ENCODE results near the gene TNFSF12.
A peak's percentile ranks its signal among the peaks of the same experiment; 100 is the strongest.

The TNFSF12 gene

DNA sequence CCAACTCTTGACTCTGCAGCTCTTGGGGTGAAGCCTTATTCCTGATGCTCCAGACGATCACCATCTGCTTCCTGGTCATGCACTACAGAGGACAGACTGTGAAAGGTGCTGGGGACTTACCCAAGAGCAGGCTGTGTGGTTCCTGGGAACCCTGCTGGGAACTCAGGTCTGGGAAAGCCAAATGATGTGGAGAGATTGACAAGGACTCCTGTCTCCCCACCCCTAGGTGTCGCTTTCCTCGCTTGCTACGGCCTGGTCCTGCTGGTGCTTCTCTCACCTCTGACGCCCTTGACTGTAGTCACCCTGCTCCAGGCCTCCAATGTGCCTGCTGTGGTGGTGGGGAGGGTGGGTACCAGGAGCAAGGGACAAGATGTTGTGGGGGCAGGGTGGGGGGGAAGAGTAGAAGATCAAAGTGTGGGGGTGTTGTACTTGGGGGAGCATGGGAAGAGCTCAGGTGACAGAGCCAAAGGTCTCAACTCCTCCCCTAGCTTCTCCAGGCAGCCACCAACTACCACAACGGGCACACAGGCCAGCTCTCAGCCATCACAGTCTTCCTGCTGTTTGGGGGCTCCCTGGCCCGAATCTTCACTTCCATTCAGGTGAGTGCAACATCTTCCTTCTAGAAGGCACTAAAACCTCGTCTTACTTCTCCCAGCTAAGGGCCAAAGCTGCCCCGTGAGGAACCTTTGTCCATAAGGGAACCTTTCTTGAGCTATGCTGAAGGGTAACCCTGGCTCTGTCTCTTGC, 38.0 kb downstream of the TNFSF12 start:
- TF ChIP-seq ESRRG (CRISPR knock-in tag; IDR thresholded peaks at IDR 0.05) (no peak), ZNF565 (CRISPR knock-in tag; conservative IDR thresholded peaks at IDR 0.05; ENCODE audit: low read depth) (no peak), ZFP30 (CRISPR knock-in tag; IDR thresholded peaks at IDR 0.05) (no peak), ZNF70 (CRISPR knock-in tag; IDR thresholded peaks at IDR 0.05) (no peak), RARB (CRISPR knock-in tag; IDR thresholded peaks at IDR 0.05) (no peak), CSDC2 (CRISPR knock-in tag; IDR thresholded peaks at IDR 0.05) (no peak), TOX (CRISPR knock-in tag; IDR thresholded peaks at IDR 0.05; ENCODE audit: borderline replicate concordance) (no peak), ARNTL (CRISPR knock-in tag; IDR thresholded peaks at IDR 0.05; ENCODE audit: borderline replicate concordance, low read depth) (no peak), ZFP3 (CRISPR knock-in tag; IDR thresholded peaks at IDR 0.05) (no peak), ZC3H10 (CRISPR knock-in tag; IDR thresholded peaks at IDR 0.05) (no peak), PPARA (CRISPR knock-in tag; IDR thresholded peaks at IDR 0.05; ENCODE audit: borderline replicate concordance) (no peak), OSR1 (CRISPR knock-in tag; IDR thresholded peaks at IDR 0.05) (no peak), TCF4 (CRISPR knock-in tag; IDR thresholded peaks at IDR 0.05; ENCODE audit: borderline replicate concordance) (no peak), GLIS3 (CRISPR knock-in tag; IDR thresholded peaks at IDR 0.05) (no peak)
- TF ChIP-seq, protein P1, sequence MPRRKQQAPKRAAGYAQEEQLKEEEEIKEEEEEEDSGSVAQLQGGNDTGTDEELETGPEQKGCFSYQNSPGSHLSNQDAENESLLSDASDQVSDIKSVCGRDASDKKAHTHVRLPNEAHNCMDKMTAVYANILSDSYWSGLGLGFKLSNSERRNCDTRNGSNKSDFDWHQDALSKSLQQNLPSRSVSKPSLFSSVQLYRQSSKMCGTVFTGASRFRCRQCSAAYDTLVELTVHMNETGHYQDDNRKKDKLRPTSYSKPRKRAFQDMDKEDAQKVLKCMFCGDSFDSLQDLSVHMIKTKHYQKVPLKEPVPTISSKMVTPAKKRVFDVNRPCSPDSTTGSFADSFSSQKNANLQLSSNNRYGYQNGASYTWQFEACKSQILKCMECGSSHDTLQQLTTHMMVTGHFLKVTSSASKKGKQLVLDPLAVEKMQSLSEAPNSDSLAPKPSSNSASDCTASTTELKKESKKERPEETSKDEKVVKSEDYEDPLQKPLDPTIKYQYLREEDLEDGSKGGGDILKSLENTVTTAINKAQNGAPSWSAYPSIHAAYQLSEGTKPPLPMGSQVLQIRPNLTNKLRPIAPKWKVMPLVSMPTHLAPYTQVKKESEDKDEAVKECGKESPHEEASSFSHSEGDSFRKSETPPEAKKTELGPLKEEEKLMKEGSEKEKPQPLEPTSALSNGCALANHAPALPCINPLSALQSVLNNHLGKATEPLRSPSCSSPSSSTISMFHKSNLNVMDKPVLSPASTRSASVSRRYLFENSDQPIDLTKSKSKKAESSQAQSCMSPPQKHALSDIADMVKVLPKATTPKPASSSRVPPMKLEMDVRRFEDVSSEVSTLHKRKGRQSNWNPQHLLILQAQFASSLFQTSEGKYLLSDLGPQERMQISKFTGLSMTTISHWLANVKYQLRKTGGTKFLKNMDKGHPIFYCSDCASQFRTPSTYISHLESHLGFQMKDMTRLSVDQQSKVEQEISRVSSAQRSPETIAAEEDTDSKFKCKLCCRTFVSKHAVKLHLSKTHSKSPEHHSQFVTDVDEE (CRISPR knock-in tag; IDR thresholded peaks at IDR 0.05): no peak
- TF ChIP-seq, protein P2, sequence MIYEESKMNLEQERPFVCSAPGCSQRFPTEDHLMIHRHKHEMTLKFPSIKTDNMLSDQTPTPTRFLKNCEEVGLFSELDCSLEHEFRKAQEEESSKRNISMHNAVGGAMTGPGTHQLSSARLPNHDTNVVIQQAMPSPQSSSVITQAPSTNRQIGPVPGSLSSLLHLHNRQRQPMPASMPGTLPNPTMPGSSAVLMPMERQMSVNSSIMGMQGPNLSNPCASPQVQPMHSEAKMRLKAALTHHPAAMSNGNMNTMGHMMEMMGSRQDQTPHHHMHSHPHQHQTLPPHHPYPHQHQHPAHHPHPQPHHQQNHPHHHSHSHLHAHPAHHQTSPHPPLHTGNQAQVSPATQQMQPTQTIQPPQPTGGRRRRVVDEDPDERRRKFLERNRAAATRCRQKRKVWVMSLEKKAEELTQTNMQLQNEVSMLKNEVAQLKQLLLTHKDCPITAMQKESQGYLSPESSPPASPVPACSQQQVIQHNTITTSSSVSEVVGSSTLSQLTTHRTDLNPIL (CRISPR knock-in tag; IDR thresholded peaks at IDR 0.05; ENCODE audit: low read depth): no peak
- ATAC-seq: no peak

DNA sequence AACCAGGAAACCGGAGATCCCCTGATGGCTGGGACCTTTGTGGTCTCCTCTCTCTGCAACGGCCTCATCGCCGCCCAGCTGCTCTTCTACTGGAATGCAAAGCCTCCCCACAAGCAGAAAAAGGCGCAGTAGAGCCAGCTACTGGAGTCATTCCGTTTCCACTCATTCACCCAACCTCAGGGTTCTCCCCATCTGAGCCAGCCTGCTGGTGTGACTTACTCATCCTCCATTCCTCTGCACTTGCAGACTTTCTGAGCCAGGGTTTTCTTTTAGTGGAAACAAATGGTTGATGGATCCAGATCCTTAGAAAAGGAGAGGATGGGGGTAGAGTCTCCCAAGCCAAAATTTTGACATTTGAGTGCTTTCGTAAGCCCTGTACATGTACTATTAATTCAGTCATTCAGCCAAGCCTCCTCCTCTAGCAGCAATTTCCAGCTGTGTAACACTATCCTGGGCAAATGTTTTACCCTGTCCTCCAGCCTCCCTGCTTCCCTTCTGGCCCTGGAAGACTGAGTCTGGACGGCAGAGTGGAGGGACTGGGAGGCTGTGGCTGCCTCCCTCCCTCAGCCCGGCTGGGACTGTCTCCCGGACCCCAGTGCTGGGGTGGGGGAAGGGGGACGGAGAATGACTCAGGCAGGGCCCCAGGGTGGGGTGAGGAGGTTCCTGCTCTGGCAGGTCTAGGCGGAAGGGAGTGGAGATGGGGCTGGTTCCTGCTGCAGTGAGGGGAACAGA, 38.7 kb downstream of the TNFSF12 start:
- peak; percentile 44 for ATAC-seq
- TF ChIP-seq, protein P1 (CRISPR knock-in tag; IDR thresholded peaks at IDR 0.05): no peak
- TF ChIP-seq TOX (CRISPR knock-in tag; IDR thresholded peaks at IDR 0.05; ENCODE audit: borderline replicate concordance) (no peak), ZFP3 (CRISPR knock-in tag; IDR thresholded peaks at IDR 0.05) (no peak), CSDC2 (CRISPR knock-in tag; IDR thresholded peaks at IDR 0.05) (no peak)
- TF ChIP-seq, protein P3, sequence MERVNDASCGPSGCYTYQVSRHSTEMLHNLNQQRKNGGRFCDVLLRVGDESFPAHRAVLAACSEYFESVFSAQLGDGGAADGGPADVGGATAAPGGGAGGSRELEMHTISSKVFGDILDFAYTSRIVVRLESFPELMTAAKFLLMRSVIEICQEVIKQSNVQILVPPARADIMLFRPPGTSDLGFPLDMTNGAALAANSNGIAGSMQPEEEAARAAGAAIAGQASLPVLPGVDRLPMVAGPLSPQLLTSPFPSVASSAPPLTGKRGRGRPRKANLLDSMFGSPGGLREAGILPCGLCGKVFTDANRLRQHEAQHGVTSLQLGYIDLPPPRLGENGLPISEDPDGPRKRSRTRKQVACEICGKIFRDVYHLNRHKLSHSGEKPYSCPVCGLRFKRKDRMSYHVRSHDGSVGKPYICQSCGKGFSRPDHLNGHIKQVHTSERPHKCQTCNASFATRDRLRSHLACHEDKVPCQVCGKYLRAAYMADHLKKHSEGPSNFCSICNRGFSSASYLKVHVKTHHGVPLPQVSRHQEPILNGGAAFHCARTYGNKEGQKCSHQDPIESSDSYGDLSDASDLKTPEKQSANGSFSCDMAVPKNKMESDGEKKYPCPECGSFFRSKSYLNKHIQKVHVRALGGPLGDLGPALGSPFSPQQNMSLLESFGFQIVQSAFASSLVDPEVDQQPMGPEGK (CRISPR knock-in tag; IDR thresholded peaks at IDR 0.05; ENCODE audit: borderline replicate concordance): no peak
- TF ChIP-seq, protein P4, sequence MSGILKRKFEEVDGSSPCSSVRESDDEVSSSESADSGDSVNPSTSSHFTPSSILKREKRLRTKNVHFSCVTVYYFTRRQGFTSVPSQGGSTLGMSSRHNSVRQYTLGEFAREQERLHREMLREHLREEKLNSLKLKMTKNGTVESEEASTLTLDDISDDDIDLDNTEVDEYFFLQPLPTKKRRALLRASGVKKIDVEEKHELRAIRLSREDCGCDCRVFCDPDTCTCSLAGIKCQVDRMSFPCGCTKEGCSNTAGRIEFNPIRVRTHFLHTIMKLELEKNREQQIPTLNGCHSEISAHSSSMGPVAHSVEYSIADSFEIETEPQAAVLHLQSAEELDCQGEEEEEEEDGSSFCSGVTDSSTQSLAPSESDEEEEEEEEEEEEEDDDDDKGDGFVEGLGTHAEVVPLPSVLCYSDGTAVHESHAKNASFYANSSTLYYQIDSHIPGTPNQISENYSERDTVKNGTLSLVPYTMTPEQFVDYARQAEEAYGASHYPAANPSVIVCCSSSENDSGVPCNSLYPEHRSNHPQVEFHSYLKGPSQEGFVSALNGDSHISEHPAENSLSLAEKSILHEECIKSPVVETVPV (CRISPR knock-in tag; IDR thresholded peaks at IDR 0.05): no peak
- TF ChIP-seq, protein P2 (CRISPR knock-in tag; IDR thresholded peaks at IDR 0.05; ENCODE audit: low read depth): no peak
